Lower leg skin (tissue), 4 donors: ENCODE results near the gene BEND5. TPM values are rescaled to one million over a fixed set of nuclear protein-coding genes. Genes with fewer than 3 reads are reported as not detected.

ENCODE experiments used
- DNase-seq, 2 donors: peaks; one replicate each; pipeline ENCODE4 v3.0.0-alpha.2; 2019; ENCODE audit warnings: low spot score in 2 of 2
- H3K4me3 ChIP-seq: fragments of 200-600 bp; sonication (generic); 2 replicates; pipeline ENCODE4 v1.5.1; 2017; ENCODE audit warnings: mild to moderate bottlenecking, low read depth; ENCODE audit not compliant: poor library complexity, severe bottlenecking
- CTCF ChIP-seq, 3 donors: fragments of 450-650 bp; IDR thresholded peaks; one replicate each; pipeline ENCODE4 v1.5.1; 2016; ENCODE audit warnings: antibody characterized with exemption in 3 of 3, mild to moderate bottlenecking in 3 of 3, moderate library complexity in 2 of 3
- POLR2A ChIP-seq, 2 donors: fragments of 450-650 bp; IDR thresholded peaks; one replicate each; pipeline ENCODE4 v1.6.1; 2016 to 2017; ENCODE audit warnings: antibody characterized with exemption in 2 of 2, mild to moderate bottlenecking in 1 of 2, moderate library complexity in 1 of 2
- WGBS, 2 donors: methylation state at CpG; one replicate each; pipeline ENCODE4 v1.1.5; 2018; 5-methylcytosine and 5-hydroxymethylcytosine counted together
- intact Hi-C: fragments of 100-400 bp; cut with DNase I; formaldehyde crosslinking; loops from one replicate; pipeline ENCODE4 v1.15.0; 2023; ENCODE audit warnings: low total_unique reads
- total RNA-seq, 4 donors: library from RNA; depleted of rRNA; stranded (reverse); fragments of >200 nt; gene quantifications; one replicate each; pipeline ENCODE4 v1.1.0, GENCODE V29; 2016

The BEND5 gene
- total RNA-seq, 4 donors from 2014 or later: 0.67 to 2.5 (median 1.1) TPM; not detected in 1

- intact Hi-C loops: no loop called here
- WGBS, 2 donors: 91 to 96% methylated on average over 5 of the region's 5 CpGs
- DNase-seq: no peak
- no peak overlapping the region for H3K4me3 ChIP-seq
- no peak for TF ChIP-seq POLR2A (IDR thresholded peaks at IDR 0.05)
- TF ChIP-seq CTCF (IDR thresholded peaks at IDR 0.05): no peak
Observed at GRCh38 chr1:48686159-48686558, 90.5 kb downstream of the BEND5 start.

GRCh38 chr1:48684381-48684780, 92.3 kb downstream of the BEND5 start:
- intact Hi-C loops: no loop called here
- WGBS, 2 donors: 80 to 86% methylated on average over 4 of the region's 4 CpGs
- H3K4me3 ChIP-seq: no peak overlapping the region

GRCh38 chr1:48683839-48684238, 92.9 kb downstream of the BEND5 start:
- intact Hi-C loops: no loop called here
- WGBS, 2 donors: 41 to 59% methylated on average over 3 of the region's 3 CpGs
- TF ChIP-seq POLR2A (IDR thresholded peaks at IDR 0.05) (no peak), CTCF (IDR thresholded peaks at IDR 0.05) (no peak)
- DNase-seq: no peak
- no peak overlapping the region for H3K4me3 ChIP-seq

More at GRCh38 chr1:48684381-48684780, 92.3 kb downstream of the BEND5 start:
- peak in 1 of 2 donors; percentile 12 for DNase-seq
- TF ChIP-seq POLR2A (IDR thresholded peaks at IDR 0.05): no peak
- no peak for TF ChIP-seq CTCF (IDR thresholded peaks at IDR 0.05)

GRCh38 chr1:48681476-48682305, 95.0 kb downstream of the BEND5 start:
- no peak overlapping the region for H3K4me3 ChIP-seq
- WGBS, 2 donors: 44 to 72% methylated on average over 4 of the region's 4 CpGs
- peak in 1 of 2 donors; percentile 64 for DNase-seq
- intact Hi-C loops: no loop called here
- TF ChIP-seq POLR2A (IDR thresholded peaks at IDR 0.05): no peak
- no peak for TF ChIP-seq CTCF (IDR thresholded peaks at IDR 0.05)

- WGBS, 2 donors: 73 to 75% methylated on average over 10 of the region's 10 CpGs
- no peak for TF ChIP-seq CTCF (IDR thresholded peaks at IDR 0.05)
- no peak for TF ChIP-seq POLR2A (IDR thresholded peaks at IDR 0.05)
- peak in 1 of 2 donors; percentile 34 for DNase-seq
- H3K4me3 ChIP-seq: no peak overlapping the region
- intact Hi-C loops: no loop called here
Observed at GRCh38 chr1:48680411-48681035, 96.2 kb downstream of the BEND5 start.
